PC-3 (cell line): ENCODE results near the gene KIF9. TPM values are rescaled to one million over a fixed set of nuclear protein-coding genes. Genes with fewer than 3 reads are reported as not detected.
A peak's percentile ranks its signal among the peaks of the same experiment; 100 is the strongest.

Experiments used
- ATAC-seq: fragments of 200-7000 bp; cut with Tn5 transposase; 2 replicates; pipeline ENCODE4 v1.9.1; 2020; ENCODE audit warnings: mild to moderate bottlenecking, moderate library complexity
- BruUV-seq: library from RNA; stranded (reverse); fragments of 400-500 nt; replicated peaks from 2 replicates; lab custom pipeline; 2021; lab: Mats Ljungman, UMichigan
- CTCF ChIA-PET: fragments of 300-600 bp; sonication (Branson Sonifier 250); formaldehyde crosslinking; loops from one replicate; lab custom pipeline; 2022; ENCODE audit warnings: antibody characterized with exemption; lab: Charles Lee
- POLR2A ChIA-PET: fragments of 300-600 bp; sonication (Branson Sonifier 250); formaldehyde crosslinking; loops from one replicate; lab custom pipeline; 2022; ENCODE audit warnings: antibody characterized with exemption; ENCODE audit not compliant: unreplicated experiment; lab: Charles Lee
- DNase-seq: peaks from one replicate; pipeline ENCODE4 v3.0.0-alpha.2; 2015
- H2AFZ ChIP-seq: fragments of 300-600 bp; sonication (generic); 2 replicates; pipeline ENCODE4 v1.6.0; 2016; ENCODE audit warnings: antibody characterized with exemption, low read length
- H3F3A ChIP-seq: fragments of 300-600 bp; sonication (generic); one replicate; pipeline ENCODE4 v1.6.0; 2017; ENCODE audit warnings: antibody characterized with exemption, low read length, control low read depth, mild to moderate bottlenecking; ENCODE audit not compliant: unreplicated experiment
- H3K27ac ChIP-seq: fragments of 300-600 bp; sonication (generic); 2 replicates; pipeline ENCODE4 v1.5.1; 2016; ENCODE audit warnings: mild to moderate bottlenecking, low read length
- H3K27me3 ChIP-seq: fragments of 300-600 bp; sonication (generic); 2 replicates; pipeline ENCODE4 v1.6.1; 2016; ENCODE audit warnings: low read length, mixed read lengths
- H3K36me3 ChIP-seq: fragments of 300-600 bp; sonication (generic); 2 replicates; pipeline ENCODE4 v1.6.1; 2016; ENCODE audit warnings: low read depth, mixed run types, low read length, mixed read lengths
- H3K4me1 ChIP-seq: fragments of 300-600 bp; sonication (generic); 2 replicates; pipeline ENCODE4 v1.5.1; 2016; ENCODE audit warnings: low read length; ENCODE audit not compliant: insufficient read depth
- H3K4me2 ChIP-seq: fragments of 300-600 bp; sonication (generic); 2 replicates; pipeline ENCODE4 v1.6.0; 2016; ENCODE audit warnings: low read length
- H3K4me3 ChIP-seq: fragments of 300-600 bp; sonication (generic); 2 replicates; pipeline ENCODE4 v1.5.1; 2016; ENCODE audit warnings: mild to moderate bottlenecking, low read length, mixed read lengths
- H3K79me2 ChIP-seq: fragments of 300-600 bp; sonication (generic); 2 replicates; pipeline ENCODE4 v1.6.1; 2017; ENCODE audit warnings: low read length, mixed read lengths
- H3K9ac ChIP-seq: fragments of 300-600 bp; sonication (generic); 2 replicates; pipeline ENCODE4 v1.6.0; 2016; ENCODE audit warnings: mild to moderate bottlenecking, low read length
- H3K9me2 ChIP-seq: fragments of 300-600 bp; sonication (generic); replicated peaks from 2 replicates; pipeline ENCODE4 v1.6.1; 2016; ENCODE audit warnings: mixed run types, low read length, mixed read lengths
- H3K9me3 ChIP-seq: fragments of 300-600 bp; sonication (generic); 2 replicates; pipeline ENCODE4 v1.6.1; 2016; ENCODE audit warnings: low read length, mixed read lengths
- H4K20me1 ChIP-seq: fragments of 300-600 bp; sonication (generic); 2 replicates; pipeline ENCODE4 v1.6.1; 2016; ENCODE audit warnings: low read length, mixed read lengths
- EZH2 ChIP-seq: fragments of 300-600 bp; sonication (generic); IDR thresholded peaks from one replicate; pipeline ENCODE4 v1.6.1; 2017; ENCODE audit warnings: antibody characterized with exemption, mild to moderate bottlenecking, low read length; ENCODE audit not compliant: unreplicated experiment
- EZH2phosphoT487 ChIP-seq: fragments of 300-600 bp; sonication (generic); IDR thresholded peaks from 2 replicates; pipeline ENCODE4 v1.6.1; 2018; ENCODE audit warnings: mild to moderate bottlenecking, antibody characterized with exemption, low read length, borderline replicate concordance
- intact Hi-C: fragments of 100-400 bp; cut with micrococcal nuclease; formaldehyde crosslinking; loops from 2 replicates; pipeline ENCODE4 v1.9.0; 2023
- total RNA-seq: library from RNA; depleted of rRNA; stranded (reverse); fragments of >200 nt; gene quantifications from 2 replicates; pipeline ENCODE4 v1.2.3, GENCODE V29; 2014
- TF ChIP-seq, protein P1 (sequence below): fragments of 300-600 bp; sonication (generic); conservative IDR thresholded peaks from 2 replicates; pipeline ENCODE4 v1.5.1; 2017; ENCODE audit warnings: antibody characterized with exemption, low read depth, mild to moderate bottlenecking, low read length

Gene KIF9
- total RNA-seq, 1 experiment from 2014 or later, result 22.7 TPM

DNA sequence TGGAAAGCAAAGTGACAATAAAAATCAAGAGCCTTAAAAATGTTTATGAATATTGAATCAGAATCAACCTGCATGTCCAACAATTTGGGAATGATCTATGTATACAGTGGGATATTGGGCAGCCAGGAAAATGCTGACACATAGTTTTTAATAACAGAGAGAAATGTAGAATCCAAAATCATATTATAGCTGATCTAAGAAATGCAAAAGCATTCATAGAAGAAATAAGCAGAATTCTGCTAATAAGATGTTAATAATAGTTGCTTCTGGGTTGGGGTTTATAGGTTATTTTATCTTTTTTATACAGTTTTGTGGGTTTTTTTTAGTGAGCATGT lies 15.1 kb downstream of the KIF9 start:
- Histone ChIP-seq H3K9me3 (no peaks in the 10 kb centered on the region), H3K36me3 (no peaks in the 10 kb centered on the region), H3K79me2 (no peaks in the 10 kb centered on the region), H3K4me1 (peaks cover 10% of the 10 kb centered on the region; the same call in 1 of the 2 replicates), H3K9ac (no peak overlapping the region), H3K4me3 (no peak overlapping the region), H3F3A (no peaks in the 10 kb centered on the region), H3K4me2 (no peak overlapping the region), H3K9me2 (no peaks in the 10 kb centered on the region), H2AFZ (no peak overlapping the region), H3K27ac (no peak overlapping the region), H4K20me1 (no peaks in the 10 kb centered on the region), H3K27me3 (no peaks in the 10 kb centered on the region)
- POLR2A ChIA-PET, result no interaction called here
- TF ChIP-seq EZH2 (no peak), EZH2phosphoT487 (no peak)
- TF ChIP-seq, protein P1, sequence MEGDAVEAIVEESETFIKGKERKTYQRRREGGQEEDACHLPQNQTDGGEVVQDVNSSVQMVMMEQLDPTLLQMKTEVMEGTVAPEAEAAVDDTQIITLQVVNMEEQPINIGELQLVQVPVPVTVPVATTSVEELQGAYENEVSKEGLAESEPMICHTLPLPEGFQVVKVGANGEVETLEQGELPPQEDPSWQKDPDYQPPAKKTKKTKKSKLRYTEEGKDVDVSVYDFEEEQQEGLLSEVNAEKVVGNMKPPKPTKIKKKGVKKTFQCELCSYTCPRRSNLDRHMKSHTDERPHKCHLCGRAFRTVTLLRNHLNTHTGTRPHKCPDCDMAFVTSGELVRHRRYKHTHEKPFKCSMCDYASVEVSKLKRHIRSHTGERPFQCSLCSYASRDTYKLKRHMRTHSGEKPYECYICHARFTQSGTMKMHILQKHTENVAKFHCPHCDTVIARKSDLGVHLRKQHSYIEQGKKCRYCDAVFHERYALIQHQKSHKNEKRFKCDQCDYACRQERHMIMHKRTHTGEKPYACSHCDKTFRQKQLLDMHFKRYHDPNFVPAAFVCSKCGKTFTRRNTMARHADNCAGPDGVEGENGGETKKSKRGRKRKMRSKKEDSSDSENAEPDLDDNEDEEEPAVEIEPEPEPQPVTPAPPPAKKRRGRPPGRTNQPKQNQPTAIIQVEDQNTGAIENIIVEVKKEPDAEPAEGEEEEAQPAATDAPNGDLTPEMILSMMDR, result no peak
- no TSS peak for BruUV-seq
- DNase-seq, result no peak
- no peak for ATAC-seq
- CTCF ChIA-PET, result interaction anchor here (0.9 kb wide), 1 partner anchor 56 kb away, joined by 3 read pairs; no protein-coding TSS in a partner anchor
- intact Hi-C loops, result no loop called here

DNA sequence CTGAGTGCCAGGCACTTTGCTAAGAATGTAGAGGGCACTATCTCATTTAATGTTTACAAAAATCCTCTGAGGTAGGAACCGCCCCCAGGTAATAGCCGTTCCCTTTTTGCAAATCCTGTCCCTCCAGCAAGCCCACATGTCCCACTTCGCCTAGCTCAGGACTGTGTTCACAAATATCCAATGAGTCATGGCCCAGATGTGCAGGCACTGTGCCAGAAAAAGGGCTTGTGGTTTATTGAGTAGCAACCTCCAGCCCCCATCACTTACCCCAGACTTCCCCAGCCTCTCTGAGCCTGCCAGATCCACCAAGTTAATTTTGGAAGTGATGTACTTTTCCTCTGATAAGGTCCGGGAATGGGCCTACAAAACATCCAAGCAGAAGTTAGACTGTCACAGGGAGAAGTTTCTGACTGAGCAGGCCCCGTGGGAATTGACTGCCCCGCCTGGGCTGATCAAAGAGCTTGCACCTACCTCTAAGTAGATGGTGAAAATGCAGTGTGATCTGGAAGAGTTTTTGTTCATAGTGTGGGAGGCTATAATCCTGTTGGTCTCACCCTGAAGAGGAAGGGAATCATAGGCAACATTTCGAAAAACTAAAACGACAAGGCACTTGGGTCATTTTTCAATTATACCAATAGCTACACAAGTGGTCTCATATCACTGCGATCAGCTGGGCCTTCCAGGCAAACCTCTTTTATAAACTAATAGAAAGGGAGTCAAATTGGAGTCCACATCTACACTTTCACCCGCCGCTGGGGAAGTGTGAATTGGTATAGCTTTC lies 15.7 kb downstream of the KIF9 start:
- H3K4me3 ChIP-seq, result no peak overlapping the region
- intact Hi-C loops, result no loop called here
- BruUV-seq, result no TSS peak
- H3K4me1 ChIP-seq, result peaks cover 10% of the 10 kb centered on the region; the same call in 1 of the 2 replicates
- CTCF ChIA-PET, result interaction anchor here (0.9 kb wide), 1 partner anchor 57 kb away, joined by 3 read pairs; no protein-coding TSS in a partner anchor
- TF ChIP-seq EZH2, result no peak
- TF ChIP-seq, protein P1, result no peak
- no peak for TF ChIP-seq EZH2phosphoT487
- H3K27ac ChIP-seq, result no peak overlapping the region
- H3K27me3 ChIP-seq, result no peaks in the 10 kb centered on the region
- ATAC-seq, result peak; percentile 87
- POLR2A ChIA-PET, result interaction anchor here (0.7 kb wide), 1 partner anchor 535 kb away, joined by 3 read pairs; no protein-coding TSS in a partner anchor
- no peaks in the 10 kb centered on the region for H3K79me2 ChIP-seq
- H2AFZ ChIP-seq, result no peak overlapping the region
- no peak overlapping the region for H3K4me2 ChIP-seq
- no peaks in the 10 kb centered on the region for H3K36me3 ChIP-seq
- peak; percentile 92 for DNase-seq
- H4K20me1 ChIP-seq, result no peaks in the 10 kb centered on the region
- H3K9me3 ChIP-seq, result no peaks in the 10 kb centered on the region
- no peak overlapping the region for H3K9ac ChIP-seq
- H3F3A ChIP-seq, result no peaks in the 10 kb centered on the region
- no peaks in the 10 kb centered on the region for H3K9me2 ChIP-seq

DNA sequence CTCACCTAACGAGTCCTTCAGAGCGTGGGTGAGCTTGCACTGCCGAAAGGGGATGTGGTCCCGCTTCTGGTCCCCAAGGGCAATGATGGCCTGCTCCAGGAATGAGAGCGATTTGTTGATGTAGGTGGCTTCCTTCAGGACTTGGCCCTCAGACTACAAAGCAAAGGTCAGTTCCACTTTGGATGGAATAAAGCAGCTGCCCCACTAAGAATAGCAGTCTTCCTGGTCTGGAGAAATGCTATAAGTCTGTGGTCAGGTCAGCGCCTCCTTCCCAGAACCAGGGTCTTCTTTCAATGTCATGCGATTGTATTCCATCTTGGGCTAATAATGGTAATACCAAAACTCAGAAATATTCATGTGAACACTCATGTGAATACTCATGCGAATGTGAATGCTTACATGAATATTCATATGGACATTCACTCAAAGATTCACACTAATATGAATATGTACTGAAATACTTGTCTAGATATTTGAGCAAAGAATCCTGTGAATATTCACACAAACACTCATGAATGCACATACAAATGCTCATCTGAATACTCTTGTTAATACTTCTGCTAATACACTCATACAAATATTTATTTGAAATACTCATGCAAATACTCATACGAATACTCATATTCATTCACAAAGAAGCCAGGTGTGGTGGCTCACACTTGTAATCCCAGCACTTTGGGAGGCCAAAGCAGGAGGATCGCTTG lies 16.7 kb downstream of the KIF9 start:
- ATAC-seq (no peak), DNase-seq (no peak)
- Histone ChIP-seq H2AFZ (no peak overlapping the region), H3K79me2 (no peaks in the 10 kb centered on the region), H3K9me2 (no peaks in the 10 kb centered on the region), H3K9ac (no peak overlapping the region), H3K4me2 (no peak overlapping the region), H3F3A (no peaks in the 10 kb centered on the region), H4K20me1 (no peaks in the 10 kb centered on the region), H3K4me3 (no peak overlapping the region), H3K27ac (no peak overlapping the region), H3K4me1 (peaks cover 10% of the 10 kb centered on the region; the same call in 1 of the 2 replicates), H3K36me3 (no peaks in the 10 kb centered on the region), H3K27me3 (no peaks in the 10 kb centered on the region), H3K9me3 (no peaks in the 10 kb centered on the region)
- intact Hi-C loops, result no loop called here
- CTCF ChIA-PET, result no interaction called here
- POLR2A ChIA-PET, result no interaction called here
- BruUV-seq, result no TSS peak
- TF ChIP-seq EZH2 (no peak), EZH2phosphoT487 (no peak)
- TF ChIP-seq, protein P1, result no peak
